ENCODE data around the gene EPHB3.

DNA sequence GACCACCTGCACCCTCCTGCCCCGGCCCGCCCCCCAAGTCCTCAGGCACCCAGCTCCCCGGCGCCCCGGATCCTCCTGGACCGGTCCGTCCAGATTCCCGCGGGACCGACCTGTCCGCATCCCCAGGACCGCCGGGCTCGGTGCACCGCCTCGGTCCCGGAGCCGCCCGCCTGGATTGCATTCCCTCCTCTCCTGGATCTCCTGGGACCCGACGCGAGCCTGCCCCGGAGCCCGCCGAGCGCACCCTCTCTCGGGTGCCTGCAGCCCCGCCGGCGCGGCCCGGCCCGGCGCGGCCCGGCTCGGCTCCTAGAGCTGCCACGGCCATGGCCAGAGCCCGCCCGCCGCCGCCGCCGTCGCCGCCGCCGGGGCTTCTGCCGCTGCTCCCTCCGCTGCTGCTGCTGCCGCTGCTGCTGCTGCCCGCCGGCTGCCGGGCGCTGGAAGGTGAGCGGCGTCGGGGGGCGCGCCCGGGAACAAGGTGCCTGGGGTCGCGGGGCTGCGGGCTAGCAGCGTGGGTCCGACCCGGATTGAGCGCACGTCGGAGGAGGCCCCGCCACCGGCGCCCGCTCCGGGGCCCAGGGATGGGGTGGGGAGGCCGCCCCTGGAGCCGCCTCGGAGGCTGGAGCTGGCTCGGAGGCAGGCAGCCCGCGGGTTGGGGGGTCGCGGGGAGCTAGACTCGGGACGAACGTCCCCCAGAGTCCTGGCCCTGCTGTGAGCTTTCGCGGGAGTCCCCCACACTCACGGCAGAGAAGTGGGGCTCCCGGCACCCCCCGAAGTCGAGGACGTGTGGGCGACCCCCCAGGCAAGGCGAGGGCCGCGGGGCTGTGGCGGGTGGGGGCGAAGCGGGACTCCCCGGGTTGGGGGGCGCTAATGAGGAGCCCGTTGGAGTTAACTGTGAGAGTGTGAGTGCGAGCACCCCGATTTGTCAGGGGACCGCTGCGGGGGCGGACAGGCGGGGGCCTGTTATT, 610 bp downstream of the EPHB3 start:
- TF ChIP-seq, protein P1, sequence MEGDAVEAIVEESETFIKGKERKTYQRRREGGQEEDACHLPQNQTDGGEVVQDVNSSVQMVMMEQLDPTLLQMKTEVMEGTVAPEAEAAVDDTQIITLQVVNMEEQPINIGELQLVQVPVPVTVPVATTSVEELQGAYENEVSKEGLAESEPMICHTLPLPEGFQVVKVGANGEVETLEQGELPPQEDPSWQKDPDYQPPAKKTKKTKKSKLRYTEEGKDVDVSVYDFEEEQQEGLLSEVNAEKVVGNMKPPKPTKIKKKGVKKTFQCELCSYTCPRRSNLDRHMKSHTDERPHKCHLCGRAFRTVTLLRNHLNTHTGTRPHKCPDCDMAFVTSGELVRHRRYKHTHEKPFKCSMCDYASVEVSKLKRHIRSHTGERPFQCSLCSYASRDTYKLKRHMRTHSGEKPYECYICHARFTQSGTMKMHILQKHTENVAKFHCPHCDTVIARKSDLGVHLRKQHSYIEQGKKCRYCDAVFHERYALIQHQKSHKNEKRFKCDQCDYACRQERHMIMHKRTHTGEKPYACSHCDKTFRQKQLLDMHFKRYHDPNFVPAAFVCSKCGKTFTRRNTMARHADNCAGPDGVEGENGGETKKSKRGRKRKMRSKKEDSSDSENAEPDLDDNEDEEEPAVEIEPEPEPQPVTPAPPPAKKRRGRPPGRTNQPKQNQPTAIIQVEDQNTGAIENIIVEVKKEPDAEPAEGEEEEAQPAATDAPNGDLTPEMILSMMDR (IDR thresholded peaks at IDR 0.05; ENCODE audit: extremely low read depth in 1 of 2, insufficient read depth in 1 of 2, low read depth in 1 of 2, low read length in 2 of 2): no peak
- no peak for TF ChIP-seq MYC (IDR thresholded peaks at IDR 0.05; ENCODE audit: low read depth, low read length)

Data from endothelial cell of umbilical vein (primary cell).